NT2/D1 (cell line): ENCODE measurements around the gene VAPB.

Experiments
- YY1 ChIP-seq: IDR thresholded peaks from 2 replicates; pipeline ENCODE4 v1.6.1; 2011; ENCODE audit not compliant: insufficient read length, insufficient read depth
- ZNF274 ChIP-seq: IDR thresholded peaks from 2 replicates; pipeline ENCODE4 v1.6.1; 2011; ENCODE audit warnings: mild to moderate bottlenecking, low read depth, low read length

DNA sequence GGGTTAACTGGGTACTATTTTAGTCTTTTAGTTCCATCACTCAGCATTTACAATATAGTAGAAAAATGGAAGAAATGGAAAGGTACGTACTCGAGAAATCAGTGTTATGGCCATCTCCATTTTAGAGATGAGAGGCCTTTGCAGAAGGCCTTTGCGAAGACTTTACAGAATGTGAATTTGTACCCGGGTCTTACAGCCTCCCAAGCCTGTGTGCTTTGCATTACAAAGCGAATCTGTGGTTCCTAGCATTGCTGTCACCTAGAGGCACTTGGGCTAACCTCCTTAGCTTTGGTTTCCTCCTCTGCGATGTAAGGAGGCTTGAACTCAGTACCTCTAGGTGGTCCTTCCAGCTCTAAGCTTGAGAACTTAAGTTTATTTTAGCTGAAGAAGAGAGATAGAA is 10.9 kb downstream of the VAPB start:
- TF ChIP-seq YY1 (no peak), ZNF274 (no peak)
